SH-SY5Y (cell line): Measurements from ENCODE around the gene METRNL.

Experiments
- GATA2 ChIP-seq: IDR thresholded peaks from 2 replicates; pipeline ENCODE4 v1.6.1; 2011; ENCODE audit warnings: mild to moderate bottlenecking, low read depth, low read length
- GATA3 ChIP-seq: IDR thresholded peaks from 2 replicates; pipeline ENCODE4 v1.6.1; 2011; ENCODE audit warnings: low read depth, mild to moderate bottlenecking, low read length, moderate library complexity

DNA sequence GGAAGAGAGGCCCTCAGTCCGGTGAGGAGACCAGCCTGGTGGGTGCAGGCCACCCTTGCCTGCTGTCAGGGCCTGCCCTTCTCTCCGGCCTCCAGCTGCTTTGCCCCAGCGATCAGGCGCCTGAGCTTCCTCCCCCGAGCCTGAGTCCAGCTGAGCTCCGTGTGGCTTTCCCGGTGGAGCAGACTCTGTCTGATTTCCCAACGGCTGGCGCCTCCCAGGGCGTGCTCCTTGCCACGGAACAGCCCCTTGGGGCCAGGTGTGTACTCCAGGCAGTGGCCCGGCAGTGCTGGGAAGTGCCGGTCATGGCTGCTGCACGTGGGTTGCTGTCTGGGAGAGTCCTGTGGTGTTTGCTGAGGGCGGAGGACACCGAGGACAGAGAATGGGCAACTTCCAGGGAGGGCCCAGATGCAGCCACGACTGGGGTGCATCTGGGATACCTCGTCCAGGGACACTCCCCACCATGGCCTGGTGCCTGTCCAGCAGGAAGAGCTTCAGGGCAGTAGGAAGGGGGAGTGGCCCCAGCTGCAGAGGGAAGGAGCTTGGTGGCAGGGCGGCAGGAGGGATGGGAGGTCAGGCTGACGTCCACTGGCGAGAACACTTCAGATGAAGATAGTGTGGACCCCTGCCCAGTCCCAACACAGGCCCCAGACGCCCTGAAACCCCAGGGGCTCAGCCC lies 22.5 kb downstream of the METRNL start:
- TF ChIP-seq GATA2 = no peak
- no peak for TF ChIP-seq GATA3
